T-helper 1 cell (primary cell): ENCODE measurements around the gene METRN.

Source experiments
- DNase-seq, 5 donors: peaks; one replicate each; pipeline ENCODE4 v3.0.0-alpha.2; 2012 to 2020
- total RNA-seq, 4 donors: gene quantifications; one replicate each; lab custom pipeline; 2026; lab: John Stamatoyannopoulos, UW

Gene METRN
- 1.1 to 3.8 (median 2.6) reads per million in 4 donors for total RNA-seq

- peak; percentile 80 to 88 (median 84) for DNase-seq
These were observed at the start of gene METRN for GRCh38 chr16:714558-715476. Gene METRN (plus strand): TSS chr16:715118. CDS start chr16:715290, 172 bp downstream.

DNA sequence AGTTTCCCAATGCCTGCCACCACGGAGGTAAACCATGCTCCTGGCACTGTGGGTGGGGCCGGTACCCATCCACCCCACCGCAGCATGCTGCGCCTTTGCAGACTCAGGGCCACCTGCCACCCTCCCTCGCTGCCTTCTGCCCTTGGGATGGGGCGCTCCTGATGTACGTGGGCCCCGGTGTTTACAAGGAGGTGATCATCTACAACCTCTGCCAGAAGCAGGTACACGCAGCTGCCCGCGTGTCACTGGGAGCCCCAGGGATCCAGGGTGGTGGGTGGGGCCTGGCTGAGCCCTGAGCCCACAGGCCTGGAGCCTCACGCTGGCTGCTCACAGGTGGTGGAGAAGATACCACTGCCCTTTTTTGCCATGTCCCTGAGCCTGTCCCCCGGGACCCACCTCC lies 48.3 kb upstream of the METRN start:
- no peak for DNase-seq

DNA sequence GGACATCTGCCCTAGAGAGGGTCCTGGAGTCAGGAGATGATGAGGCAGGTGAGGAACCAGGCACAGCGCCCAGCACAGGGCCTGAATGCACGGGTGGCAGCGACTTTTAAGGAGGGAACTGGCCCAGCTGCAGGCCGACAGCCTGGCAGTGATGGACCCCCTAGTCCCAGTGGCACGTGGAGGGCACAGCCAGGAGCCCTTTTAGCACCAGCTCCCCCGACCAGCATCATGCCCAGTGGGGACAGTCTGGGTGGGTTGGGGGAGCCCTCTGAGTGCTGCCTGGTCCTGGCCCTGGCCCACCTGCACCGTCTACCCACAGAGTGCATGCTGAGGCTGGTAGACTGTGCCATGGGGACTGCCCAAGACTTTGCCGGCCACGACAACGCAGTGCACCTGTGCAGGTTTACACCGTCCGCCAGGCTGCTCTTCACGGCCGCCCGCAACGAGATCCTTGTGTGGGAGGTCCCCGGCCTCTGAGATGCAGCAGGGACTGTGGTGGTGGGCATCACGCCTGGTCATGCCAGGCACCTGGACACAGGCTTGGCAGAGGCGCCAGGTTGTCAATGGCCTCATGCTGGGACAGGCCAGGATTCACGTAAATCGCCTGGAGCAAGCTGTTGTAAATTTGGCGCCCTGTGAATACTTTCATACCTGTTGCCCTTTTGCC lies 47.7 kb upstream of the METRN start:
- DNase-seq, result no peak

DNA sequence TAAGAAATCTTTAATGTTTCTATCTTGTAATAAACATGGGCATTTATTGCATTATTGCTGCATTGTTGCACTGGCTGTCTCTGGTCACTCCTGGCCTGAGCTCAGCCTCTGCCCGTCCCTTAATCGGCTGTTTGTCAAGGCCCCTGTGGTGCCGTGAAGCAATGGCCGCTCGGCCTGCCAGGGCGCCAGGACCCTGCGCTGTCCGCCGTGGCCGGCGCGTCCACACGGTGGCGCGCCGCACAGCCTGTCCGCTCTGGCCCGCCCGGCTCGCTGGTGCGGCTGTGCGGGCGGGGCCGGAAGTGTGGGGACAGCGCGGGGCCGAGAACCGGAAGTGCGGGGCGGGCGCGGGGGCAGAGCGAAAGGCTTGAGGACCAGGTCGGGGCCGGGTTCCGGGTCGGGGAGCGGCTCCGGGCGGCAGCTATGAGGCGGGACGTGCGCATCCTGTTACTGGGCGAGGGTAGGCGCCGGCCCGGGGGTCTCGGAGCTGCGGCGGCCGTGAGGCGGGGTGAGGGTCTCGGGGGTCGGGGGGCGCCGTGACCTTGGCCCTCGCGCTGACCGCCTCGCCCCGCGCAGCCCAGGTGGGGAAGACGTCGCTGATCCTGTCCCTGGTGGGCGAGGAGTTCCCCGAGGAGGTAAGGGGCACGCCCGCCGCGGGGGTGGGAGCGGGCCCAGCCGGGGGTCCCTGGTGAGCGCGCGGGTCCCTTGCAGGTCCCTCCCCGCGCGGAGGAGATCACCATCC lies 47.0 kb upstream of the METRN start, which contains the start of gene RHOT2:
Gene RHOT2, plus strand, starts transcription at position 353 of the 739 bp plus-strand sequence. Its CDS starts 68 bp downstream, at position 421.
- peak; percentile 82 to 94 (median 86) for DNase-seq

DNA sequence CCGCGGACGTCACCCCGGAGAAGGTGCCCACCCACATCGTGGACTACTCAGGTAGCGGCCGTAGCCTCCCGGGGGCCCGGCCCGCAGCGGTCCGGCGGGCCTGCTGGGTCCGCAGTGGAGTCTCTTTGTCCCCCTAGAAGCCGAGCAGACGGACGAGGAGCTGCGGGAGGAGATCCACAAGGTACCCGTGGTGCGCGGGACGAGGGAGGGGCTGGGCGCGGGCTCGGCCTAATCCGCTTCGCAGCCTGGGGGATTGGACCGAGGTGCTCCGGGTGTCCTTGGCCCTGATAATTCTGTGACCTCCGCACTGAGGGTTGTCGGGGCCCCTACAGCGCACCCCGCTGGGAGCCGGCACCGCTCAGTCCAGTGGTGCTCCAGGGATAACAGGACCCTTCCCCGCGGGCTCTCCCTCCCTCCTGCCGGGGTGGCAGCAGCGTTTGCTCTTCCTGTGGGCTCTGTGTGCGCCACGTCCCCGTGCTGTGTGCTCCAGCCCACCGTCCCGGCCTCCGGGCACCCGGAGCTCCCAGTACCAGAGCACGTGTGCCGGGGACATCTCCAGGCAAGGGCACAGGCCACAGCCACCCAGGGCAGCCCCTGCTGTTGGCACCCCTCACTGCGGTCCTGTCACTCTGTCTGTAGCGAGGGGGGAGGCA lies 46.3 kb upstream of the METRN start:
- DNase-seq, result no peak

DNA sequence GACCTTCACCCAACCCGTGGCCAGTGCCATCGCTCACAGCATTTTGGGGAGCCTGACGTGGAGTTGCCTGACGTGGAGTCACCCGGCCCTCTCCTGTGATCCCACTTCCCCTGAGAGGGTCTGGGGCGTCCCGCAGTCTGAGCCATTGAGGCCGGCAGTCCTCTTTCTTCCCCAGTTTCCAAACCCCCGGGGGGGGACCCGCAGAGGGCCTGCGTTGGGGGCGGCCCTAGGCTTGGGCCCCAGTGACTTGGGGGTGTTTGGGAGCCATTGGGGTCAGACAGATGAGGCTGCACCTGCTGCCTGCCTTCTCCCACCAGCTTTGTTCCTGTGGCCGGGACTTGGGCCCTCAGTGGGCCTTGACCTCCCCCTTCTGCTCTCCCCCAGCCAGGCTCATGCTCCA lies 45.3 kb upstream of the METRN start:
- DNase-seq, result no peak

DNA sequence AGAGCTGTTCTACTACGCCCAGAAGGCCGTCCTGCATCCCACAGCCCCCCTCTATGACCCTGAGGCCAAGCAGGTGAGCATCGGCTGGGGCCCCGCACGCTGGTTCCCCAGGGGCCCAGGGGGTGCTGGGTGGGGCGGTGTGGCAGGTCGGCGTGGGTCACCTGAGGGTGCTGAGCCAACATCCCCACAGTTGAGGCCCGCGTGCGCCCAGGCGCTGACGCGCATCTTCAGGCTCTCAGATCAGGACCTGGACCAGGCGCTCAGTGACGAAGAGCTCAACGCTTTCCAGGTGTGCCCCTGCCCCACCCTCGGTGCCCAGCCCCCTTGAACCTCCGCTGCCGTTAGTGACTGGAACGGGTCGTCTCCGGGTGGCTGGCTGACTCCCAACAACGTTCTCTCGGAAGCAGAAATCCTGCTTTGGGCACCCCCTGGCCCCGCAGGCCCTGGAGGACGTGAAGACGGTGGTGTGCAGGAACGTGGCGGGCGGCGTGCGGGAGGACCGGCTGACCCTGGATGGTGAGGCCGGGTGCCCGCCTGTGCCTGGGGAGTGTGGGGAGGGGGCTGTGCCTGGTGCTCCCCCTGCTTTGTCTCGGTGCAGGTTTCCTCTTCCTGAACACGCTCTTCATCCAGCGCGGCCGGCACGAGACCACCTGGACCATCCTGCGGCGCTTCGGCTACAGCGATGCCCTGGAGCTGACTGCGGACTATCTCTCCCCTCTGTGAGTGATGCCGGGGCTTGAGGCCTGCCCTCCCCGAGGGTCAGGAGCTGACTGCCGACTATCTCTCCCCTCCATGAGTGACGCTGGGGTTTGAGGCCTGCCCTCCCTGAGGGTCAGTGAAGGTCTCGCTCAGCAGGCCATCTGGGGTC lies 44.2 kb upstream of the METRN start:
- DNase-seq, result no peak

DNA sequence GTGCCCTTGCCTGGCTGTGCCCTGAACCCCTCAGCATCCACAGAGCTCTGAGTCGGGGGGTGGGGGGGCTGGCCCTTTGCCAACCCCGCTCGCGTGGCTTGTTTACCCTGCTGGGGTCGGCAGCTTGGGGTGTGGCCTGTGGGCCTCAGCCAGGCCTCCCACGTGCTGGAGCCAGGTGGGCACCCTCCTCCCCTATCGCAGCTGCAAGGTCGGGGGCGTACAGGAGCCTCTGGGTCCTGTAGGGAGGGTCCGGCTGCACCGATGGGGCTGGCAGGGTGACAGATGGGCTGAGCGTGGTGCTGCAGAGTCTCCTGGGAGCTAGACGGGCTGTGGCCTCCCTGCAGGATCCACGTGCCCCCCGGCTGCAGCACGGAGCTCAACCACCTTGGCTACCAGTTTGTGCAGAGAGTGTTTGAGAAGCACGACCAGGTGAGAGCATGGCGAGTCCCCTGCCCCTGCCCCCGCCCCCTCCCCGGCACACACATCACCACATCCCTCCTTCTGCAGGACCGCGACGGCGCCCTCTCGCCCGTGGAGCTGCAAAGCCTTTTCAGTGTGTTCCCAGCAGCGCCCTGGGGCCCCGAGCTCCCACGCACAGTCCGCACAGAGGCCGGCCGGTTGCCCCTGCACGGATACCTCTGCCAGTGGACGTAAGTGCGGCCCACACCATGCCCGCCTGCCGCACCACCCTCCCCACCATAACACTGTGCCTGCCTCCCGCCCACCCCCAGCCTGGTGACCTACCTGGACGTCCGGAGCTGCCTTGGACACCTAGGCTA lies 43.4 kb upstream of the METRN start:
- no peak for DNase-seq

DNA sequence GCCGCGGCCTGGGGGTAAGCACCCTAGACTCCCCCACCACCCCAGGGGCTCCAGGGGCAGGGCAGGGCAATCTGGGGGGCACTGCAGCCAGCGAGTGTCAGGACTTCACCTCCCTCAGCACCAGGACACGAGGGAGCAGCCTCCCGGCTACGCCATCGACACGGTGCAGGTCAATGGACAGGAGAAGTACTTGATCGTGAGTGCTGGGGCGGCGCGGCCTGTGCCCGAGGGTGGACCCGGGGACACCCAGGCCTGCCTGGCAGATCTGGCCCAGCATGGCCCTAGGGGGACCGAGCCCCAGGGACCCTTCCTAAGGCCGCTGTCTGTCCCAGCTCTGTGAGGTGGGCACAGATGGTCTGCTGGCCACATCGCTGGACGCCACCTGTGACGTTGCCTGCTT lies 42.5 kb upstream of the METRN start:
- DNase-seq, result no peak

DNA sequence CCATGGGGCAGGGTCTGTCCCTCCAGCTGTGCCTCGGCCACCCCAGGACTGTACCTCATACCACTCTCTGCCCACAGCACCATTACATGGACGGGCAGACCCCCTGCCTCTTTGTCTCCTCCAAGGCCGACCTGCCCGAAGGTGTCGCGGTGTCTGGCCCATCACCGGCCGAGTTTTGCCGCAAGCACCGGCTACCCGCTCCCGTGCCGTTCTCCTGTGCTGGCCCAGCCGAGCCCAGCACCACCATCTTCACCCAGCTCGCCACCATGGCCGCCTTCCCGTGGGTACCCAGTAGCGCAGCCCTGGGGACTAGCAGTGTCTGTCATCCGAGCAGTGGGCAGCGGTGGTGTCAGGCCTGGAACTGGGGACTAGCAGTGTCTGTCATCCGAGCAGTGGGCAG lies 42.1 kb upstream of the METRN start:
- DNase-seq, result no peak

- no peak for DNase-seq
These were observed 41.4 kb upstream of the METRN start for GRCh38 chr16:673399-673991.

GRCh38 chr16:674214-674881 lies 40.6 kb upstream of the METRN start:
- no peak for DNase-seq

DNA sequence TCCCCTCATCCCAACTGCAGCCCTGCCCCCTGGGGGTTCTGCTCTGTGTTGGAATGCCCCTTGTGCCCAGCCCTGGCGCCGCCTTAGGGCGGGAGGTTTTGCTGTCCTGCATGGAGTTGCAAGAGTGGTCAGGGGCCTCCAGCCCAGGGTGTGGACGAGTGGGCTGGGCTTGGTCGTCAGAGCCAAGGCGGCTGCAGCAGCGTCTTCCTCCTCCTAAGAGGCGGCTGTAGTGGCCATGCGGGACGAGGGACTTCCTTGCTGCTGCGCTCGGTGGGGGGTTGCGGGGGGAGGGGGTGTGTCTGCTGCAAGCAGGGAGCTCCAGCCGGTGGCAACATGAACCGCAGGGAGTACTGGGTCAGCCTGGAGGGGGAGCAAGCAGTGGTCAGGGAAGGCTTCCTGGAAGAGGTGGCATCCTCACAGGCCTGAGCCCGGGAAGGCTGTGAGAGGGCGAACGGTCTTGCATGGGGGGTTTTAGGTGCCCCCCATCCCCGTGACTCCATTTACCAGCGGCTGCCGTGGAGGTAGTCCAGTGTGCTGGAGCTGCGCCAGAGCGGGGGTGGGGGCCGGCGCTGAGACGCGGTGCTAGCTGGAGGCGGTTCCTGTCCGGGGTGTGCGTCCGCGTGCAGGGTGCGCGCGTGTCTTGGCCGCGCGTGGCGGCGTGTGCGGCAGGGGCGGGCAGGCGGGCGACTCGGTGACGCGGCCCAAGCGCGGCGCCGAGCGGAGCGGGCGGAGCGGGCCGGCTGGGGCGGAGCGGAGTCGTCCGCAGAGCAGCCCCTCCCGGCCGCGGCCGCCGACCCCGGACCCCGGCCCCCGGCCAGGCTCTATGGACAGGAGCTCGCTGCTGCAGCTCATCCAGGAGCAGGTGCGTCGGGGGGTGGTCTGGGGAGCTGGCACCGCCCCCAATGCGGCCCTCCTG lies 39.7 kb upstream of the METRN start, which contains the start of gene RHBDL1:
Gene RHBDL1, plus strand, starts transcription at position 704 of the 916 bp plus-strand sequence. Its CDS starts 120 bp downstream, at position 824.
- no peak for DNase-seq

DNA sequence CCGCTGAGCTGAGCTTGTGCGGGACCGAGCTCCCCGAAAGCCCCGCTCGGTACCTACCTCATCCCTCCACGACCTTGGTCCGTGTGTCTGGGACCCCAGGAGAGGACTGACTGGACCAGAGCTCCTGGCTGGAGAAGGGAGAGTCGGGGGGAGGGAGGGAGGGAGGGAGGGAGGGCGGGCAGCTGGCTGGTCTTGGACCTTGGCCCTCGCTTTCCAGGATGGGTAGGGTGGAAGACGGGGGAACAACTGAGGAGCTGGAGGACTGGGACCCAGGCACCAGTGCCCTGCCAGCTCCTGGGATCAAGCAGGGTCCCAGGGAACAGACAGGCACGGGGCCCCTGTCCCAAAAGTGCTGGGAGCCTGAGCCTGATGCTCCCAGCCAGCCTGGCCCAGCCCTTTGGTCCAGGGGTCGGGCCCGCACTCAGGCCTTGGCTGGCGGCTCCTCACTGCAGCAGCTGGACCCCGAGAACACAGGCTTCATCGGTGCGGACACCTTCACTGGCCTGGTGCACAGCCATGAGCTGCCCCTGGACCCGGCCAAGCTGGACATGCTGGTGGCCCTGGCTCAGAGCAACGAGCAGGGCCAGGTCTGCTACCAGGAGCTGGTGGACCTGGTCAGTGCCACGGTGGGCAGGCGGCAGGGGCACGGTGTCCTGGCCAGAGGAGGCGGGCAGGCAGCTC lies 38.9 kb upstream of the METRN start:
- no peak for DNase-seq

DNA sequence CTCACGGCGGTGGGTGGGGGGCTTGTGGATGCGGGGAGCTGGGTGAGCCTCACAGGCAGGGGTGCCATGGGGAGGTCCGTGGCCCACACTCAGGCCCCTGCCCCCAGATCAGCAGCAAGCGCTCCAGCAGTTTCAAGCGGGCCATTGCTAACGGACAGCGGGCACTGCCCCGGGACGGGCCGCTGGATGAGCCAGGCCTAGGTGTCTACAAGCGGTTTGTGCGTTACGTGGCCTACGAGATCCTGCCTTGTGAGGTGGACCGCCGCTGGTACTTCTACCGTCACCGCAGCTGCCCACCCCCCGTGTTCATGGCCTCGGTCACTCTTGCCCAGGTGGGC lies 38.4 kb upstream of the METRN start:
- no peak for DNase-seq

- DNase-seq, result peak in 1 of 5 donors; percentile 45
These were observed 38.0 kb upstream of the METRN start for GRCh38 chr16:676913-677312.

DNA sequence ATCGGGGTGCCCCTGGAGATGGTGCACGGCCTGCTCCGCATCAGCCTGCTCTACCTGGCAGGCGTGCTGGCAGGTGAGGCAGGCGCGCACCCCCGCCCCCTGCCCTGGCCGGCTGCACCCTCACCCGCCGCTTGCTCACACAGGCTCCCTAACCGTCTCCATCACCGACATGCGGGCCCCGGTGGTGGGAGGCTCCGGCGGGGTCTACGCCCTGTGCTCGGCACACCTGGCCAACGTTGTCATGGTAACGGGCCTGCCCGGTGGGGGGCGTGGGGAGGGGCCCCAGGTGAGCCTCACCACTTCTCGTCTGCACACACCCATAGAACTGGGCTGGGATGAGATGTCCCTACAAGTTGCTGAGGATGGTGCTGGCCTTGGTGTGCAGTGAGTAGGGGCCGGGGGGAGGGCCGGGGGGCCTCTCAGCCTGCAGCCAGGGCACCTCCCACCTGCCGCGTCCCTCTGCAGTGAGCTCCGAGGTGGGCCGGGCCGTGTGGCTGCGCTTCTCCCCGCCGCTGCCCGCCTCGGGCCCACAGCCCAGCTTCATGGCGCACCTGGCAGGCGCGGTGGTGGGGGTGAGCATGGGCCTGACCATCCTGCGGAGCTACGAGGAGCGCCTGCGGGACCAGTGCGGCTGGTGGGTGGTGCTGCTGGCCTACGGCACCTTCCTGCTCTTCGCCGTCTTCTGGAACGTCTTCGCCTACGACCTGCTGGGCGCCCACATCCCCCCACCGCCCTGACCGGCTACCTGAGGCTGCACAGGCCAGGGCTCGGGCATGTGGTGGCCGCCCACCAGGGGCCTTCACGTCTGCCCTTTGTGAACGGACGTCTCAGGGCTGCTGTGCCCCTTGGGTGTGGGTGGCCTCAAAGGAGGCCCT lies 37.4 kb upstream of the METRN start:
- no peak for DNase-seq
